Cardiac muscle cell (in vitro differentiated cells and primary cell): Measurements from ENCODE around the gene DLG2. TPM values are rescaled to one million over a fixed set of nuclear protein-coding genes. Genes with fewer than 3 reads are reported as not detected.
A peak's percentile ranks its signal among the peaks of the same experiment; 100 is the strongest.
"Not testable (repeated sequence)": the region's sequence is repeated elsewhere in the genome, so short reads cannot be mapped to it uniquely, and the experiment has no call there.

Source experiments
- DNase-seq, 2 donors: peaks; one replicate each; pipeline versions ENCODE4 v3.0.0 to v3.0.0-alpha.2; 2010 to 2017; ENCODE audit warnings: low read depth in 1 of 2, low spot score in 1 of 2
- H3K27ac ChIP-seq: fragments of 200-600 bp; sonication (generic); 2 replicates; pipeline ENCODE4 v1.5.1; 2016
- H3K27me3 ChIP-seq: fragments of 200-600 bp; sonication (generic); 2 replicates; pipeline ENCODE4 v1.6.0; 2016; ENCODE audit warnings: control low read depth
- H3K36me3 ChIP-seq: fragments of 200-600 bp; sonication (generic); 2 replicates; pipeline ENCODE4 v1.5.1; 2016; ENCODE audit warnings: control low read depth
- H3K4me1 ChIP-seq: fragments of 200-600 bp; sonication (generic); 2 replicates; pipeline ENCODE4 v1.8.1; 2017; ENCODE audit warnings: low read depth, mild to moderate bottlenecking, mixed run types
- H3K4me3 ChIP-seq: fragments of 200-600 bp; sonication (generic); 2 replicates; pipeline ENCODE4 v1.5.1; 2016; ENCODE audit warnings: mild to moderate bottlenecking
- H3K9me3 ChIP-seq: fragments of 200-600 bp; sonication (generic); 2 replicates; pipeline ENCODE4 v1.5.1; 2017; ENCODE audit warnings: low read depth, mild to moderate bottlenecking, control low read depth
- polyA plus RNA-seq: library from polyadenylated mRNA; unstranded; fragments of >200 nt; fragmentation: Nextera tagmentation; extraction: Ambion mirVana; gene quantifications from 2 replicates; pipeline ENCODE4 v1.2.1, GENCODE V29; 2016
- total RNA-seq: library from RNA; depleted of rRNA; stranded (reverse); fragments of >200 nt; gene quantifications from 2 replicates; pipeline ENCODE4 v1.2.3, GENCODE V29; 2016
- TF ChIP-seq, protein P1 (sequence below): IDR thresholded peaks from 2 replicates; pipeline ENCODE4 v1.5.1; 2012; ENCODE audit warnings: low read depth, mild to moderate bottlenecking, low read length

DLG2 gene
- total and polyA plus RNA-seq, 2 experiments from 2014 or later = 3.5 to 15.9 TPM

DNA sequence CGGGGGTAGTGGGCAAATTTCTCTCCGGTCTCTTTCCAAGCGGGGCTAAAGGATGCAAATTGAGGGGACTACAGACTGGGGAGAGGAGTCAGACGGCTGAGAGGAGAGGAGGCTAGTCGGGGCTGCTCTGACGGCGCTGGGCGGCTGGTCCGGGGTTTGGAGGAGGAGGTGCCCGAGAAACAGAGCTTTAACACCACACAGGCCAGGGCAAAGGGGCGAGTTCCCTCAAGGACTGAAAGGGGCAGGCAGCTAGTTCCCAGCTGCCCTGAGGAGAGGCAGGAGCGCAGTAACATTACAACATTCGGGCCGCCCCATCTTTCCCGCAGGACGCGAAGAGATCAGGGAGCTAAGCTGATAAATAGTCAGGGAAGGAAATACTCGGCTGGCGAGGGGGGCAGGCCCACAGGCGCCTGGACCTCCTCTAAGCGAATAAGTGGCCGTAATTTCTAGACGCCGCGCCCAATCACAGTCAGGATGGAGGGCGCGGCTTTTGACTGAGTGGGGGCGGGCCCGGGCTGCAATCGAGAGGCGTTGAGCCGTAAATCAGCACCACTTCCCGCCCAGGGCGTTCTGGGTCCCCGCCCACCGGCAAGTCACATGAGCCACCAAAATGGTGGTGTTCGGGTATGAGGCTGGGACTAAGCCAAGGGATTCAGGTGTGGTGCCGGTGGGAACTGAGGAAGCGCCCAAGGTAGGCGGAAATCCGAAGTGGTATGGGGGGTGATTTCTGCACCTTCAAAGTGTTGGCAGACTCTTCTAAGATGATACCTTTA, 1.0 kb upstream of the DLG2 start, which contains the start of gene TMEM126B:
TMEM126B (plus strand) TSS at position 596 of the 773 bp plus-strand sequence; CDS start at position 611, 15 bp downstream.
- Histone ChIP-seq H3K9me3 (no peaks in the 10 kb centered on the region), H3K4me3 (peak within 1 kb of the TSS; percentile 65), H3K27me3 (no peaks in the 10 kb centered on the region), H3K27ac (peak within 1 kb of the TSS; percentile 74), H3K36me3 (no peaks in the 10 kb centered on the region), H3K4me1 (peaks cover 28% of the 10 kb centered on the region)
- DNase-seq = peak; percentile 98 to 99
- TF ChIP-seq, protein P1, sequence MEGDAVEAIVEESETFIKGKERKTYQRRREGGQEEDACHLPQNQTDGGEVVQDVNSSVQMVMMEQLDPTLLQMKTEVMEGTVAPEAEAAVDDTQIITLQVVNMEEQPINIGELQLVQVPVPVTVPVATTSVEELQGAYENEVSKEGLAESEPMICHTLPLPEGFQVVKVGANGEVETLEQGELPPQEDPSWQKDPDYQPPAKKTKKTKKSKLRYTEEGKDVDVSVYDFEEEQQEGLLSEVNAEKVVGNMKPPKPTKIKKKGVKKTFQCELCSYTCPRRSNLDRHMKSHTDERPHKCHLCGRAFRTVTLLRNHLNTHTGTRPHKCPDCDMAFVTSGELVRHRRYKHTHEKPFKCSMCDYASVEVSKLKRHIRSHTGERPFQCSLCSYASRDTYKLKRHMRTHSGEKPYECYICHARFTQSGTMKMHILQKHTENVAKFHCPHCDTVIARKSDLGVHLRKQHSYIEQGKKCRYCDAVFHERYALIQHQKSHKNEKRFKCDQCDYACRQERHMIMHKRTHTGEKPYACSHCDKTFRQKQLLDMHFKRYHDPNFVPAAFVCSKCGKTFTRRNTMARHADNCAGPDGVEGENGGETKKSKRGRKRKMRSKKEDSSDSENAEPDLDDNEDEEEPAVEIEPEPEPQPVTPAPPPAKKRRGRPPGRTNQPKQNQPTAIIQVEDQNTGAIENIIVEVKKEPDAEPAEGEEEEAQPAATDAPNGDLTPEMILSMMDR = no peak

DNA sequence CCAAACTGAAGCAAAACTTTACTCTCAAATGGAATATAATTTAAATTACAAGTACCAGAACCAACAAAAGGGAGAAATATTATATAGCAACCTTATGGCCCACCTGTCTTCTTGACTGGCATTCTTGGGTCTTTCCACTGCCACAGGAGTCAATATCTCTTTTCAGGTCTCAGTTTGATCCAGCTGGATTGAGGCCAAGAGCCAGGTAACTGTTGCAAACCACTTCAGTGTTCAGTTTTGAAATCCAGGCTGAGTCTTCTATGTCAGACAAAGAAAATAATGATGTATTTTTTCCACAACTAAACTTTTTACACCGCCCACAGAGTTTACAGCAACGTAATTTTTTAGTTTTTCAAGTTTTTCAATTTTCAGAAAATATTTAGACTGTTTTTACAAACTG, 648 bp downstream of the DLG2 start:
- DNase-seq = peak in 1 of 2 donors; percentile 10
- peak overlapping the region; percentile 74 for H3K27ac ChIP-seq
- peak overlapping the region; percentile 65 for H3K4me3 ChIP-seq
- peaks cover 28% of the 10 kb centered on the region for H3K4me1 ChIP-seq
- H3K9me3 ChIP-seq = no peaks in the 10 kb centered on the region
- H3K27me3 ChIP-seq = no peaks in the 10 kb centered on the region
- TF ChIP-seq, protein P1 = no peak
- no peaks in the 10 kb centered on the region for H3K36me3 ChIP-seq

DNA sequence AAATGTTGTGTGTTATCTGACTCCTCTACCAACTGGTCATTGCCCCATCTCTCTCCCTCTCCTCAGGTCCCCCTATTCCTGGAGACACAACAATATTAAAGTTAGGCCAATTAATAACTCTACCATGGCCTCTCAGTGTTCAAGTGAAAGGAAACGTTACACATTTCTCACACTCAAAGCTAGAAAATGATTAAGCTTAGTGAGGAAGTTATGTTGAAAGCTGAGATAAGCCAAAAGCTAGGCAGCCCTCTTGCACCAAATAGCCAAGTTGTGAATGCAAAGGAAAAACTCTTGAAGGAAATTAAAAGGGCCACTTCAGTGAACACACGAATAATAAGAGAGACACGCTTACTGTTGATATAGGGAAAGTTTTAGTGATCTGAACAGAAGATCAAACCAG, 6.9 kb downstream of the DLG2 start:
- Histone ChIP-seq H3K36me3 (no peaks in the 10 kb centered on the region), H3K27ac (no peak overlapping the region), H3K9me3 (no peaks in the 10 kb centered on the region), H3K4me1 (peaks cover 11% of the 10 kb centered on the region), H3K27me3 (no peaks in the 10 kb centered on the region), H3K4me3 (no peak overlapping the region)
- TF ChIP-seq, protein P1 = no peak
- DNase-seq = no peak

DNA sequence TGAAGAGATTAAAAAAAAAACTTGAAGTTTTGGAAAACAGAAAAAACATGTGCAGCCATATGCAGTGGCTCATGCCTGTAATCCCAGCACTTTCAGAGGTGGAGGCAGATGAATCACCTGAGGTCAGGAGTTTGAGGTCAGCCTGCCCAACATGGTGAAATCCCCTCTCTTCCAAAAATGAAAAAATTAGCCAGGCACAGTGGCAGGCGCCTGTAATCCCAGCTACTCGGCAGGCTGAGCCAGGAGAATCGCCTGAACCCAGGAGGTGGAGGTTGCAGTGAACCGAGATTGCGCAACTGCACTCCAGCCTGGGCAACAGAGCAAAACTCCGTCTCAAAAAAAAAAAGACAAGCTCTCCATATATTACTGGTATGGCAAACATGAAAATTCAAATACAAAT, 7.6 kb downstream of the DLG2 start:
- Histone ChIP-seq H3K4me1 (peaks cover 3% of the 10 kb centered on the region), H3K27me3 (no peaks in the 10 kb centered on the region), H3K4me3 (no peak overlapping the region), H3K9me3 (no peaks in the 10 kb centered on the region), H3K27ac (no peak overlapping the region), H3K36me3 (no peaks in the 10 kb centered on the region)
- TF ChIP-seq, protein P1 = no peak
- DNase-seq = no peak

DNA sequence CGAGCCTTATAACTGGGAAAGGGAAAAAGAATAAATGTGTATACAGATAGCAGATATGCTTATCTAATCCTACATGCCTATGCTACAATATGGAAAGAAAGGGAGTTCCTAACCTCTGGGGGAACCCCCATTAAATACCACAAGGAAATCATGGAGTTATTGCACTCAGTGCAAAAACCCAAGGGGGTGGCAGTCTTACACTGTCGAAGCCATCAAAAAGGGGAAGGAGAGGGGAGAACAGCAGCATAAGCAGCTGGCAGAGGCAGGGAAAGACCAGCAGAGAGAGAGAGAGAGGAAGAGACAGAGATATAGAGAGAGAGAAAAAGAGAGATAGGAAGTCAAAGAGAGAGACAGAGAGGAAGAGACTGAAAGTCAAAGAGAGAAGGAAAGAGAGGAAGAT, 15.5 kb downstream of the DLG2 start:
- DNase-seq, H3K27me3 ChIP-seq, H3K27ac ChIP-seq, H3K36me3 ChIP-seq, H3K4me1 ChIP-seq, H3K9me3 ChIP-seq, H3K4me3 ChIP-seq: not testable (repeated sequence)

DNA sequence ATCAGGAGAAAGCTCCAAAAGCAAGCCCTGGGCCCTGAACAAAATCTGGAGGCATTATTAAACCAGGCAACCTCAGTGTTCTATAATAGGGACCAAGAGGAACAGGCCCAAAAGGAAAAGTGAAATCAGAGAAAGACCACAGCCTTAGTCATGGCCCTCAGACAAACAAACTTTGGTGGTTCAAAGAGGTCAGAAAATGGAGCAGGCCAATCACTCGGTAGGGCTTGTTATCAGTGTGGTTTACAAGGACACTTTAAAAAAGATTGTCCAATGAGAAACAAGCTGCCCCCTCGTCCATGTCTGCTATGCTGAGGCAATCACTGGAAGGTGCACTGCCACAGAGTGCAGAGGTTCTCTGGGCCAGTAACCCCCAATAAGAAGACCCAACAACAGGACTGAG, 17.9 kb downstream of the DLG2 start:
- H3K4me1 ChIP-seq, H3K9me3 ChIP-seq, H3K36me3 ChIP-seq, H3K27me3 ChIP-seq, H3K27ac ChIP-seq, DNase-seq, H3K4me3 ChIP-seq: not testable (repeated sequence)

DNA sequence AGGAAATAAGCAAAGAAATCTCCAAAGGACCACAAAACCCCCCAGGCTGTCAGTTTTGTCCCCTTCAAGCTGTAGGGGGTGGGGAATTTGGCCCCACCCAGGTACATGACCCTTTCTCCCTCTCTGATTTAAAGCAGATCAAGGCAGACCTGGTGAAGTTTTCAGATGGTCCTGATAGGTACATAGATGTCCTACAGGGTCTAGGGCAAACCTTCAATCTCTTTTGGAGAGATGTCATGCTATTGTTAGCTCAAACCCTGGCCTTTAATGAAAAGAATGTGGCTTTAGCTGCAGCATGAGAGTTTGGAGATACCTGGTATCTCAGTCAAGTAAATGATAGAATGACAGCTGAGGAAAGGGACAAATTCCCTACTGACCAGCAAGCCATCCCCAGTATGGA, 18.5 kb downstream of the DLG2 start:
- not testable (repeated sequence) for H3K4me3 ChIP-seq, H3K27me3 ChIP-seq, H3K36me3 ChIP-seq, H3K27ac ChIP-seq, H3K9me3 ChIP-seq, DNase-seq, H3K4me1 ChIP-seq

DNA sequence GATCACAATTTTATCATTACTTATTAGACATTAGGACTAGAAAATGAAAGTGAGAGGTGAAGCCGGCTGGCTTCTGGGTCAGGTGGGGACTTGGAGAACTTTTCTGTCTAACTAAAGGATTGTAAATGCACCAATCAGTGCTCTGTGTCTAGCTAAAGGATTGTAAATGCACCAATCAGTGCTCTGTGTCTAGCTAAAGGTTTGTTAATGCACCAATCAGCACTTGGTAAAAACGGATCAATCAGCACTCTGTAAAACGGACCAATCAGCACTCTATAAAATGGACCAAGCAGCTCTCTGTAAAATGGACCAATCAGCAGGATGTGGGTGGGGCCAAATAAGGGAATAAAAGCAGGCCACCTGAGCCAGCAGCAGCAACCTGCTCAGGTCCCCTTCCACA, 20.9 kb downstream of the DLG2 start:
- not testable (repeated sequence) for H3K9me3 ChIP-seq, H3K4me3 ChIP-seq, H3K36me3 ChIP-seq, H3K27ac ChIP-seq, DNase-seq, H3K27me3 ChIP-seq, H3K4me1 ChIP-seq
